Neural crest cell (in vitro differentiated cells): Measurements from ENCODE around the gene SNX20. TPM values are rescaled to one million over a fixed set of nuclear protein-coding genes. Genes with fewer than 3 reads are reported as not detected.

Experiments used
- DNase-seq: peaks from one replicate; pipeline ENCODE4 v3.0.0; 2021; ENCODE audit warnings: low read depth, mixed read lengths, low spot score
- H3K27ac Mint-ChIP-seq: one replicate; pipeline ENCODE4 v1.8.0; 2021; ENCODE audit warnings: mild to moderate bottlenecking, mixed read lengths; ENCODE audit not compliant: unreplicated experiment
- H3K27me3 Mint-ChIP-seq: 2 replicates; pipeline ENCODE4 v1.8.0; 2021; ENCODE audit warnings: low read depth, mild to moderate bottlenecking, mixed read lengths
- H3K36me3 Mint-ChIP-seq: 2 replicates; pipeline ENCODE4 v1.8.0; 2021; ENCODE audit warnings: low read depth, mild to moderate bottlenecking, mixed read lengths
- H3K4me1 Mint-ChIP-seq: 2 replicates; pipeline ENCODE4 v1.8.0; 2021; ENCODE audit warnings: mixed read lengths
- H3K4me3 Mint-ChIP-seq: one replicate; pipeline ENCODE4 v1.8.0; 2021; ENCODE audit warnings: mild to moderate bottlenecking, mixed read lengths
- H3K9me3 Mint-ChIP-seq: 2 replicates; pipeline ENCODE4 v1.8.0; 2021; ENCODE audit warnings: mixed read lengths
- CTCF ChIP-seq: fragments of 200-600 bp; sonication (generic); conservative IDR thresholded peaks from 2 replicates; pipeline ENCODE4 v1.5.0; 2021; ENCODE audit warnings: antibody characterized with exemption, mild to moderate bottlenecking
- total RNA-seq: library from RNA; stranded (reverse); gene quantifications from 2 replicates; pipeline ENCODE4 v1.2.1, GENCODE V29; 2021

SNX20 gene
- total RNA-seq, 1 donor from 2014 or later: not detected

GRCh38 chr16:50690177-50690576, 9.1 kb upstream of the SNX20 start:
- Mint-ChIP-seq H3K27me3 (peaks cover 31% of the 10 kb centered on the region), H3K4me1 (peaks cover 14% of the 10 kb centered on the region), H3K4me3 (no peak overlapping the region), H3K9me3 (no peaks in the 10 kb centered on the region), H3K27ac (no peak overlapping the region), H3K36me3 (no peaks in the 10 kb centered on the region)
- TF ChIP-seq CTCF: no peak
- DNase-seq: no peak

GRCh38 chr16:50688867-50689266, 7.8 kb upstream of the SNX20 start:
- Mint-ChIP-seq H3K4me3 (no peak overlapping the region), H3K4me1 (peaks cover 13% of the 10 kb centered on the region), H3K9me3 (no peaks in the 10 kb centered on the region)

GRCh38 chr16:50688083-50688482, 7.0 kb upstream of the SNX20 start:
- Mint-ChIP-seq H3K27me3 (peaks cover 20% of the 10 kb centered on the region), H3K9me3 (no peaks in the 10 kb centered on the region), H3K36me3 (no peaks in the 10 kb centered on the region), H3K4me1 (peaks cover 12% of the 10 kb centered on the region), H3K27ac (no peak overlapping the region), H3K4me3 (no peak overlapping the region)
- no peak for TF ChIP-seq CTCF
- DNase-seq: no peak

More at GRCh38 chr16:50688867-50689266, 7.8 kb upstream of the SNX20 start:
- peaks cover 23% of the 10 kb centered on the region for H3K27me3 Mint-ChIP-seq
- DNase-seq: no peak
- no peak overlapping the region for H3K27ac Mint-ChIP-seq
- TF ChIP-seq CTCF: no peak
- H3K36me3 Mint-ChIP-seq: no peaks in the 10 kb centered on the region

- H3K27me3 Mint-ChIP-seq: peaks cover 2% of the 10 kb centered on the region
- H3K9me3 Mint-ChIP-seq: no peaks in the 10 kb centered on the region
- DNase-seq: no peak
- H3K36me3 Mint-ChIP-seq: no peaks in the 10 kb centered on the region
- H3K27ac Mint-ChIP-seq: no peak overlapping the region
- H3K4me1 Mint-ChIP-seq: peaks cover 6% of the 10 kb centered on the region
- no peak overlapping the region for H3K4me3 Mint-ChIP-seq
- no peak for TF ChIP-seq CTCF
Observed at GRCh38 chr16:50685462-50686063, 4.5 kb upstream of the SNX20 start.

GRCh38 chr16:50684823-50685461, 3.8 kb upstream of the SNX20 start:
- DNase-seq: no peak
- Mint-ChIP-seq H3K4me1 (peaks cover 6% of the 10 kb centered on the region), H3K27ac (no peak overlapping the region), H3K27me3 (peaks cover 2% of the 10 kb centered on the region), H3K9me3 (no peaks in the 10 kb centered on the region), H3K36me3 (no peaks in the 10 kb centered on the region), H3K4me3 (no peak overlapping the region)
- no peak for TF ChIP-seq CTCF
